ENCODE measurements around the gene KCNQ1. TPM values are rescaled to one million over a fixed set of nuclear protein-coding genes. Genes with fewer than 3 reads are reported as not detected.

The KCNQ1 gene
- total RNA-seq, 1 experiment from 2014 or later = 10.7 TPM

- ChIA-PET RAD21 (ENCODE audit: low non-redundant PET in 1 of 2, low total read pairs in 2 of 2, uncharacterized antibody in 2 of 2, unreplicated experiment in 2 of 2) (no interaction called here), POLR2A (no interaction called here), CTCF (no interaction called here)
- no peak overlapping the region for H2AFZ ChIP-seq (ENCODE audit: low read depth, low read length, poor library complexity, severe bottlenecking)
- no peak overlapping the region for H3K27ac ChIP-seq (ENCODE audit: low read depth, low read length)
- intact Hi-C loops (cut with micrococcal nuclease) = no loop called here
- H3K36me3 ChIP-seq (ENCODE audit: control insufficient read depth in 1 of 2, insufficient read depth in 2 of 2, low read length in 2 of 2) = no peaks in the 10 kb centered on the region
- no peaks in the 10 kb centered on the region for H3K4me1 ChIP-seq (ENCODE audit: control insufficient read depth in 1 of 2, insufficient read depth in 2 of 2, low read length in 2 of 2)
- H3K4me3 ChIP-seq (replicated peaks in 1 of 2; ENCODE audit: low read depth in 1 of 2, low read length in 2 of 2) = no peak overlapping the region
- BruUV-seq (replicated peaks) = no TSS peak
- H3K79me2 ChIP-seq (ENCODE audit: insufficient read depth, low read length) = no peaks in the 10 kb centered on the region
- TF ChIP-seq RAD21 (IDR thresholded peaks at IDR 0.05; ENCODE audit: low read depth) (no peak), CEBPB (IDR thresholded peaks at IDR 0.05; ENCODE audit: low read depth) (no peak), JUND (IDR thresholded peaks at IDR 0.05) (no peak), TCF7L2 (IDR thresholded peaks at IDR 0.05; ENCODE audit: borderline replicate concordance, extremely low read depth, insufficient read depth, insufficient read length) (no peak), MAX (IDR thresholded peaks at IDR 0.05) (no peak), SIN3A (IDR thresholded peaks at IDR 0.05; ENCODE audit: low read depth) (no peak), SP1 (IDR thresholded peaks at IDR 0.05; ENCODE audit: low read depth) (no peak), ATF3 (IDR thresholded peaks at IDR 0.05) (no peak), CBX3 (IDR thresholded peaks at IDR 0.05; ENCODE audit: low read depth) (no peak)
- no peaks in the 10 kb centered on the region for H4K20me1 ChIP-seq (ENCODE audit: insufficient read depth)
- no peak overlapping the region for H3K4me2 ChIP-seq (ENCODE audit: low read length)
- DNase-seq (ENCODE audit: low read depth, low spot score) (no peak), ATAC-seq (no peak)
- H3K27me3 ChIP-seq (ENCODE audit: insufficient read depth, low read length) = no peaks in the 10 kb centered on the region
- H3K9ac ChIP-seq (ENCODE audit: low read length) = no peak overlapping the region
- no peaks in the 10 kb centered on the region for H3K9me3 ChIP-seq (ENCODE audit: control insufficient read depth in 1 of 2, insufficient read depth in 1 of 2, low read depth in 1 of 2, low read length in 2 of 2)
- no peaks in the 10 kb centered on the region for H3K9me2 ChIP-seq (ENCODE audit: insufficient read depth)
These were observed 313.9 kb downstream of the KCNQ1 start for GRCh38 chr11:2758751-2759150.

GRCh38 chr11:2759228-2760195 lies 314.7 kb downstream of the KCNQ1 start:
- no peaks in the 10 kb centered on the region for H3K79me2 ChIP-seq (ENCODE audit: insufficient read depth, low read length)
- intact Hi-C loops (cut with micrococcal nuclease) = no loop called here
- no peak for ATAC-seq
- H3K27me3 ChIP-seq (ENCODE audit: insufficient read depth, low read length) = no peaks in the 10 kb centered on the region
- no peak overlapping the region for H3K27ac ChIP-seq (ENCODE audit: low read depth, low read length)
- H2AFZ ChIP-seq (ENCODE audit: low read depth, low read length, poor library complexity, severe bottlenecking) = no peak overlapping the region
- BruUV-seq (replicated peaks) = no TSS peak
- H3K9ac ChIP-seq (ENCODE audit: low read length) = no peak overlapping the region
- no peaks in the 10 kb centered on the region for H3K36me3 ChIP-seq (ENCODE audit: control insufficient read depth in 1 of 2, insufficient read depth in 2 of 2, low read length in 2 of 2)
- TF ChIP-seq CTCF (IDR thresholded peaks at IDR 0.05 in 2 of 3, conservative IDR thresholded peaks at IDR 0.05 in 1 of 3; ENCODE audit: borderline replicate concordance in 1 of 3, insufficient read depth in 1 of 3, low read depth in 2 of 3, low read length in 2 of 3) (no peak), POLR2AphosphoS5 (IDR thresholded peaks at IDR 0.05; ENCODE audit: low read depth, low read length) (no peak), ZBTB33 (IDR thresholded peaks at IDR 0.05; ENCODE audit: extremely low read depth, insufficient replicate concordance, low read length) (no peak), ELF1 (IDR thresholded peaks at IDR 0.05; ENCODE audit: borderline replicate concordance, low read depth) (no peak), JUND (IDR thresholded peaks at IDR 0.05) (no peak), CEBPB (IDR thresholded peaks at IDR 0.05; ENCODE audit: low read depth) (no peak), ZFX (IDR thresholded peaks at IDR 0.05) (no peak)
- H3K4me1 ChIP-seq (ENCODE audit: control insufficient read depth in 1 of 2, insufficient read depth in 2 of 2, low read length in 2 of 2) = no peaks in the 10 kb centered on the region
- no peaks in the 10 kb centered on the region for H3K9me2 ChIP-seq (ENCODE audit: insufficient read depth)
- no peak overlapping the region for H3K4me3 ChIP-seq (replicated peaks in 1 of 2; ENCODE audit: low read depth in 1 of 2, low read length in 2 of 2)
- RAD21 ChIA-PET (ENCODE audit: low non-redundant PET in 1 of 2, low total read pairs in 2 of 2, uncharacterized antibody in 2 of 2, unreplicated experiment in 2 of 2) = no interaction called here
- CTCF ChIA-PET = no interaction called here
- H4K20me1 ChIP-seq (ENCODE audit: insufficient read depth) = no peaks in the 10 kb centered on the region
- H3K4me2 ChIP-seq (ENCODE audit: low read length) = no peak overlapping the region
- no peak for DNase-seq (ENCODE audit: low read depth, low spot score)
- POLR2A ChIA-PET = no interaction called here
- no peaks in the 10 kb centered on the region for H3K9me3 ChIP-seq (ENCODE audit: control insufficient read depth in 1 of 2, insufficient read depth in 1 of 2, low read depth in 1 of 2, low read length in 2 of 2)
